GM19452 (cell line): ENCODE results near the gene RABGGTA.

Source experiments
- ATAC-seq: cut with Tn5 transposase; IDR thresholded peaks from one replicate; pipeline ENCODE4 v1.9.1; 2021; ENCODE audit not compliant: unreplicated experiment

The RABGGTA gene

DNA sequence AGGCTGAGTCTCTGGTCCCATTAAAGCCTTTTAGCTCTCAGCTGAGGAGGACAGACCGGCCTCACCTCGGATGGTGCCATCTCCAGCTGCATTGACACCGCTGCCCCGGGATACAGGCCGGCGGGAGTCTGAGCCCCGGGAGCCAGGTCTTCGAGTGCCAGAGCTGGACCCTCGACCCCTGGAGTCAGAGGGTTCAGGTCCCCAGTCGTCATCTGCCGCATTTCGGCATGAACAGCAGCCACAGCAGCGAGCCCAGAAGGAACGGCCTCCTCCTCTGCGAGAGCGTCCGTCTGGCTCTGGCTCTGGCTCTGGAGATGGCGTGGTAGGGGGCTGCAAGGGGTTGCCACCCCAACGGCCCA is 9.4 kb downstream of the RABGGTA start:
- ATAC-seq, result no peak

DNA sequence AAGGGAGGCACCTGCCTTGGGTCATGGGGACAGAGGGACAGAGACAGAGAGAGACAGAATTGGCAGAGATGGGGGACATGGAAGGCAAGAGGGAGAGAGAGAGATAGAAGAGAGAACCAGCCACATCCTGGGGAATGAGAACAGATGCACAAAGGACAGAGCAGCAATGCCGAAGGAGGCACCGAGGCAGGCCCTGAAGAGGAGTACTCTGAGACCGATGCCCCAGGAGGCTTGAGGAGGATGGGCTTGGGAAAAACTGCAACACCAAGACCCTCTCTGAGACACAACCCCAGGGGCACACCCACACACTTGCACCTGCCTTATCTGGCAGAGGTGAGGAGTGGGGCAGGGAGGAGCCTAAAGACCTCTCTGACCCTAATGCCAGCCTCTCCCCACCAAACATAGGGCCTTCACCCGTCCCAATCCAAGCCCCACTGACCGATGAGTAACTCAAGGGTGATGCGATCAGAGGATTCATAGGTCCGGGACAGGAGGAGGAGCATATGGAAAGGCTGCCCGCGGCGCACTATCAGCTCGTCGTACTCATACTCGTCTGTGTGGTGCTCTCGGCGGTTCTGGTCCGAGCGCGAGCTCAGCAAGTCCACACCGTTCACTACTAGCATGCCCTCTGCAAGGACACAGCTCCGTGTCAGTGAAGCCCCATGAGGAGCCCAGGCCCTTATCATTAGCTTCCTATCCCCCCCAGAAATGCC is 10.0 kb downstream of the RABGGTA start:
- no peak for ATAC-seq

GRCh38 chr14:24260780-24261157 is 10.6 kb downstream of the RABGGTA start:
- ATAC-seq, result no peak

DNA sequence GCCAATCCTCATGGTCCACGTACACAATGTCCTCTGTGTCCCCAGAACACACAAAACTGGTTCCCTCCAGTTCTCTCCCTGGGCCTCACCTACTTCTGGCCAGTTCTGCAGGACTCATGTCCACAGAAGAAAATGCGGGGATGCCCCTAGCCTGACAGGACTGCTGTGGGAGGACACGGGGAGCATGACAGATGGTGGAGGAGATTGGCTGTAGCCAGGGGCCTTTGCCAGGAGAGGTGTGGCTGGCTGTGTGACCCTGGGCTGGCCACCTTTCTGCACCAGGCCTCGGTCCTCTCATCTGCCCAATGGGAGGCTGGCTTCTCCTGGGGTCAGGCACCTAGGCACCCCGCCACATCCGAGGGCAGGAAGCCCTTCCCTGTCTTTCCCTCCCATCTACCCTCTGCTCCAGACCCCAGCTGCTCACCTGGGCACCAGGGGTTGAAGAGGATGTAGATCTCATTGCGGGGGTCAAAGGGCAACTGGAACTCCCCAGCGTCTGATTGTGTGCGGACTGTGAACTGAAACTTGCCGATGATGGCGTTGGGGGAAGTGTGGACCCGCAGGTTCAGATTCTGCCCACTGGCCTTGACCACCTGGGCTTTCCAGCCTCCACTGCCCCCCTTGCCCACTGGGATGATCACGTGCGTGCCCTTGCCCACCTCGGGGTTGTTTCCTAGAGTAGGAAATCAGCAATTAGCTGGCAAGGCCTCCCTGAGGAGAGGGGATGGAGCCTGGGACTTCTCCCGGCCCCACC is 11.2 kb downstream of the RABGGTA start:
- no peak for ATAC-seq

DNA sequence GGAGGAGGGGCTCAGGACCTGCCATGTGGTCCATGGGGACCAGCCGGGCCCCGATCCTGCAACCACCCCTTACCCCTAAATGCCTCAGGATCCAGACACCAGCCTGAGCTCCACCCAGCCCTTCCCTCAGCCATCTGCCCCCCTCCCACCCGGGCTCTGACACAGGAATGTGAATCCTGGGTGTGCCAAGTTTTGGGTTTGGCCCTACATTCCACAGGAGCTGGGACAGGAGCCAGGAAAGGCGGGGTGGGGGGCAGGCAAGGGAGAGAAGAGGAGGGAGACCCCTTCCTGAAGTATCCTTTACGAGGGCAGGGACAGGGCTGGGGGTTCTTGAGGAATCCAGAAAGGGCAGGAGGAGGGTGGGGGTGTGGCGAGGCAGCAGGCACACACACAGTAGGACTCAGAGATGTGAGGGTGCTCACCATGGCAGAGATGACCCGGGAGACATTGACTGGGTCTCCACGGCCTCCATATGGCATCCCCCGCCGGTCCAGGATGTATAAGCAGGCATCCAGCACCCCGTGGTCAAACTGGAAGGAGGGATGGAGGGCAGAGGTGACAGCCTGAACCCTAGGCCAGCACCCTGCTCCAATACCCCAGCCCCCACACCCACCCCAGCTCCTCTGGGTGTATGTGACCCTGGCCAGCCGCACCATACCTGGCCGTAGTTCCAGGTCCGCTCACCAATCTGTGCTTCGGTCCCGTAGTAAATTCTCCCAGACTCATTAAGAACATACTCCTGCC is 11.9 kb downstream of the RABGGTA start:
- no peak for ATAC-seq

DNA sequence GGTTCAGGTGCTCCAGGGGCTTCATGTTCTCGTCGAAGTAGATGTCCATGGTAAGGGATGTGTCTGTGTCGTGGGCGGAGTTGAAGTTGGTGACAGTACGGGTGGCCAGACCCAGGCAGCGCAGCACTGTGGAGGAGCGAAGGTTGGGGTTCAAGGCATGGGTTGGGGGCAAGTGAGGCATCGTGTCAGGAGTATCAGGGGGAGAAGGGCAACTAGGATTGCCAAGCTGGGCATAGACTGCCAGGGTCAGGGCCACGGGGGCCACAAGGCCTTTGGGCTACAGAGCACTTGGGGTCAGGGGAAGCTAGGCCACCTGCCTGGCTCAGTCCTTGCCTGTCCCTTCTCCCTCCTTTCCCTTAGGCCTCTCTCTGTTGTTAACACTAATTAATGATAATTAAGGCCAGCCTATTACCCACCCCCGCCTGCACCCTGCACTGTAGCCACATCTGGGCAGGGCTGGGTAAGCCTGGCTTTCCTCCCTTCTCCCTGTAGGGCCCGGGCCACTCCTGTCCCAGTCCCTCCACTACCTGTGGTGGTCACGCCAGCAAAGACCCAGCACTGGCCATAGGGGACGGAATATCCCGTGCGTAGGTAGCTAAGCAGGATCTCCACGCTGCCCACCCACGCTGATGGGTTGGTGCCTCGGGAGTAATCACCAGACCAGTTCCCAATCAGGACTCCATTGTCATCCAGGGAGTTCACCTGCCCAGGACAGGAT is 12.7 kb downstream of the RABGGTA start:
- ATAC-seq, result no peak

DNA sequence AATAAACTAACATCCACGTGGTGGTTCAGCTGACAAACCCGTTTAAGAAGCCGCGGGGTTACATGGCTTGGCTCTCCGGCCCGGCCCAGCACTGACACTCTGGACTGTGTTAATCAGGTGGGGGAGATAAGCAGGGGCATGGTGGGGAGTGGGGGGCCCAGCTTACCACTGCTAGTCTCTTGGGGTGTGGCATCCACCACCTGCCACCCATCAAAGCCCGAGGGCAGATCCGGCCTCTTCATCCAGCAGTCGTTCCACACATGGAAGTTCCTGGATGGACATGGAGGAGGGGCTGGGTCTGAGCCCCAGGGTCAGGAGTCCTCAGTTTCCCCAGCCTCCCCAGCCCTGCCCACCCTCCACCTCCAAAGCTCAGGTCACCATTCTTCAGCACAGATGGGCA is 13.3 kb downstream of the RABGGTA start:
- no peak for ATAC-seq

GRCh38 chr14:24256960-24257359 is 14.4 kb downstream of the RABGGTA start:
- no peak for ATAC-seq

DNA sequence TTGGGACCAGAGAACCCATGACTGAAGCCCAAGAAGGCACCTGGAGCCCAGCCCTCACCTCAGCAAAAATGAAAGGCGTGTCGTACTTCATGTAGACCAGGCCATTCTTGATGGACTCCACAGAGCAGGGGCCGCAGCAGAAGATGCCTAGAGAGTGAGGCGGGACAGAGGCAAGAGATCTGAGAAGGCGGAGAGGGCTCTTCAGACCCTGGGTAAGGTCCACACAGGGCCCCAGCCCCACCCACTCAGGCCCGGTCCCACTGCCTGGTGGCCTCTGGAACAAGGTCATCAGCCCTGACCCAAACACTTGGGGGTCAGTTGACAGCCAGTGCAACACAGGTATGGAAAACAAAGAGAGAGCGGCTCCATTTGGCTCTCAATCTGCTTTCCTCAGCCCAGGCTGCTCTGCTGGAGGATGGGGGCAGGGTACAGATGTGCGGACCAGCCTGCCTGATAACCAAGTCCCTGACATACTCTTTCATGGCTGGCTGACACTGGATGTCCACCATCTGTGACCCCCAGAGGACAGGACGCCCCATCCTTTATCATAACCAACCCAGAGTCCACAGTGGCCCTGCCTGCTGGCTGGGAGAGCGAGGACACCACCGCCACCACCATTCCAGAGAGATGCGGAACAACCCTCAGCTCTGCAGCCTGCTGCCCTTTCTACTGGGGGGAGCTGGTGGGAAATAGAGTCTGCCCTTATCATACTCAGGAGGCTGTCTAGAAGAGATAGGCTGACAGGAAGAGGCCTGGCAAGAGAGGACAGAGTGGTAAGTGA is 15.3 kb downstream of the RABGGTA start:
- ATAC-seq, result no peak

- no peak for ATAC-seq
Measured at GRCh38 chr14:24255438-24255837, 16.0 kb downstream of the RABGGTA start.

GRCh38 chr14:24254630-24255392 is 16.6 kb downstream of the RABGGTA start:
- ATAC-seq, result no peak

GRCh38 chr14:24253936-24254335 is 17.5 kb downstream of the RABGGTA start:
- no peak for ATAC-seq

GRCh38 chr14:24252289-24253124 is 18.9 kb downstream of the RABGGTA start:
- ATAC-seq, result no peak

- no peak for ATAC-seq
Measured at GRCh38 chr14:24251880-24252288, 19.5 kb downstream of the RABGGTA start.

DNA sequence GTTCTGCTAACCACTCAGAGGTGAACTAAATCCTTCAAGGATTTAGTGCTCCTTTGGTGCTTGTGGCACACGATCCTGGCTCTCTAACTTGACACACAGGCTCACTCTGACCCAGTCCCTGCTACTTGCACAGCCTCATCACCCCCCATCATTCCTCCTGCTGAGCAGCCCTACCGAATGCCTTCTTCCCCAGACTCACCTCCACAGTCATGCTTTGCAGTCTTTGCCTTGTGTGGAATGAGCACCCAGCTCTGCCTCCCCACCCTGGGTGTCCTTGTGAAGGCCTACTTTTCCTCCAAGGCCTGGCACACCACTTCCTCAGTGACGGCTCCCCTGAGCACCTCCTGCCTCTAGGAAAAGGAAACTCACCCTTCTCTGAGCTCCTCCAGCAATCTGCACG is 21.0 kb downstream of the RABGGTA start:
- no peak for ATAC-seq

GRCh38 chr14:24249230-24250021 is 22.0 kb downstream of the RABGGTA start:
- no peak for ATAC-seq

DNA sequence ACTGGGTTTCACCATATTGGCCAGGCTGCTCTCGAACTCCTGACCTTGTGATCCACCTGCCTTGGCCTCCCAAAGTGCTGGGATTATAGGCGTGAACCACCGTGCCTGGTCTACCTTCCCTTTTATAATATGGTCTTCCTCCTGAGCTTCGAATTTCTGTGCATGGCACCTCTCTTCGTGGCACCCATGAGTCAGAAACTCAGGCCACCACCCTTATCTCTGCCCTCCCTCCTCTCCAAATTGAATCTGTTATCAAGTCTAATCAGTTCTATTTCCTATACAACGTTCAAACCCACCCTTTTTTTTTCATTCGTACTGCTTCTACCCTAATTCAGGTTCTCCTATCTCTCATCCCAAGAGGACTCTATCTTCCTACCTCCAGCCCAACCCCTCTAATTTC is 24.0 kb downstream of the RABGGTA start:
- ATAC-seq, result no peak

GRCh38 chr14:24246765-24247212 is 24.6 kb downstream of the RABGGTA start:
- no peak for ATAC-seq
